ENCODE measurements around the gene MATR3.
A peak's percentile ranks its signal among the peaks of the same experiment; 100 is the strongest.
"Not testable (repeated sequence)": the region's sequence is repeated elsewhere in the genome, so short reads cannot be mapped to it uniquely, and the experiment has no call there.

Gene MATR3

DNA sequence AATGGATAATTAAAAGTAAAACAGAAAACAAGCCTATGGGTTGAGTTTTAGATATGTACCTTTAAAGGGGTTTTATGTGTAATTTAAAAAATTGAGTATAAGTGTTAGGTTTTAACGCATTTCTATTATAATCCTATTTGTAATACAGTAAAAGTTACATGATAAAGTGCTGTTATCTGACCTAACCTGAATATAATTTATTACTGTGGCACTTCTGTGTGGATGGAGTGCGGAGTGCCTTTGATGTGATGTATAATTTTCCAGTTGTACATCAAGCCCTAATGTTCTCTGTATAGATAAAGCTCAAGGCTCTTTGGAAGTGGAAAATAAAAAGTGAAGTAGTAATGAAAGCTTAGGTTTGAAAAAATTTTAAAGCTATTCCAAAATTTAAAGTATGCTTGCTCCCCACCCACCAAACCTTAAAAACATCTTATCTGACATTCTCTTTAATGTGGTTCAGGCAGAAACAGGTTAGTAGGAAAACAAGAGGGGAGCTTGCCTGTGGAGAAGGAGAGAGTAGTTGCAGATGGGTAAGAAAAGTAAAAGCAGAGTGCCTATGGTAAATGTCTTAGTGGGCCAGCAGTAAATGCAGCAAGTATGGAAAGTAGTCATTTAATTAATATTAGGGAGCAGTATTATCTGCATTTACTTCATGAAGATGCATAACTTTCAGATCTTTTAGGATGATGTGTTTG is 4.0 kb downstream of the MATR3 start:
- no peak for DNase-seq

DNA sequence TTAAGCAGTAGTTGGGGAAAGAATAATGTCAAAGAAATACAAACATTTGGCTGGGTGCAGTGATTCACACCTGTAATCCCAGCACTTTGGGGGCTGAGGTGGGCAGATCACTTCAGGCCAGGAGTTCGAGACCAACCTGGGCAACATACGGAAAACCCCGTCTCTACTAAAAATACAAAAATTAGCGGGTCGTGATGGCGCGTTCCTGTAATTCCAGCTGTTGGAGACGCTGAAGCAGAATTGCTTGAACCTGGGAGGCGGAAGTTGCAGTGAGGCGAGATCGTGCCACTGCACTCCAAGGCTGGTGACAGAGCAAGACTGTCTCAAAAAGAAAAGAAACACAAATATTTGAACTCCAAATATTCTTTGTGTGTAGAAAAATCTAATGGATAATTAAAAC is 4.7 kb downstream of the MATR3 start:
- no peak for DNase-seq

DNA sequence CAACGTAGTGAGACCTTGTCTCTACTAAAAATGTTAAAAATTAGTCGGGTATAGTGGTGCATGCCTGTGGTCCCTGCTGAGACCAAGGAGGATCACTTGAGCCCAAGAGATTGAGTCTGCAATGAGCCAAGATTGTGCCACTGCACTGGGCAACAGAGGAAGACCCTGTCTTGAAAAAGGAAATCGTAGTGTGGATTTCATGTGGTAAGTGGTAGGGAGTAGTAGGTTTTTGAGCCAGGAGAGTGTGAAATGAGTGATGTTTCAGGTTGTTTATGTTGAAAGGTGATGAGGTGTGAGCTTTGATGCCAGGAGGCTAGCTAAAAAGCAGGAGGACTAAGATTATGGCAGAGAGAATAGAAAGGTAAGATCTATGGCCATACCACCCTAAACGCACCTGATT is 5.9 kb downstream of the MATR3 start:
- no peak for DNase-seq

DNA sequence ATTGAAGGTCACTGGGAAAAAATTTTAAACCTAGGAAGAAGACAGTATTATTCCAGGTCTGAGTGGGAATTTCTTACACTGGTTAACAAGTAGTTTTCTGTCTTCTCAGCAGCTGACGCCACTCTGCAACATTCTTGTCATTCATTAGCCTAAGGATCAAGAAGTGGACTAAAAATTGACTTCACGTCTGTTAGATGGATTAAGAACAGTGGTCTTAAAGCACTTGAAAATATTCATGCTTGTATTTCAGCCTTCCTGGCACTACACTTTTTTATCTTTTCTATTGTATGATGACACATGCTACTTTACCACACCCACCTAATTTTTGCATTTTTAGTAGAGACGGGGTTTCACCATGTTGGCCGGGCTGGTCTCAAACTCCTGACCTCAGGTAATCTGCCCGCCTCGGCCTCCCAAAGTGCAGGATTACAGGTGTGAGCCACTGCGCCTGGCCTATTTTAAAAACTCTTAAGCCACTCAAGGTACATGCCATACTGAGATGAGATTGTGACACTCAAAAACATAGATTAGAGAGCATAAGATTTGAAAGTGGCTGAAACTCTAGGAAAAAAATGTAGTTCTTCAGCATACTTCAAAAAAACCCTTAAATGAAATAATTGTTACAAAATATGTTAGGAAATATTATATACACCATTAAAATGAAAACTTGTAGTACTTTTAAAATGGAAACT is 8.4 kb downstream of the MATR3 start:
- DNase-seq: no peak

DNA sequence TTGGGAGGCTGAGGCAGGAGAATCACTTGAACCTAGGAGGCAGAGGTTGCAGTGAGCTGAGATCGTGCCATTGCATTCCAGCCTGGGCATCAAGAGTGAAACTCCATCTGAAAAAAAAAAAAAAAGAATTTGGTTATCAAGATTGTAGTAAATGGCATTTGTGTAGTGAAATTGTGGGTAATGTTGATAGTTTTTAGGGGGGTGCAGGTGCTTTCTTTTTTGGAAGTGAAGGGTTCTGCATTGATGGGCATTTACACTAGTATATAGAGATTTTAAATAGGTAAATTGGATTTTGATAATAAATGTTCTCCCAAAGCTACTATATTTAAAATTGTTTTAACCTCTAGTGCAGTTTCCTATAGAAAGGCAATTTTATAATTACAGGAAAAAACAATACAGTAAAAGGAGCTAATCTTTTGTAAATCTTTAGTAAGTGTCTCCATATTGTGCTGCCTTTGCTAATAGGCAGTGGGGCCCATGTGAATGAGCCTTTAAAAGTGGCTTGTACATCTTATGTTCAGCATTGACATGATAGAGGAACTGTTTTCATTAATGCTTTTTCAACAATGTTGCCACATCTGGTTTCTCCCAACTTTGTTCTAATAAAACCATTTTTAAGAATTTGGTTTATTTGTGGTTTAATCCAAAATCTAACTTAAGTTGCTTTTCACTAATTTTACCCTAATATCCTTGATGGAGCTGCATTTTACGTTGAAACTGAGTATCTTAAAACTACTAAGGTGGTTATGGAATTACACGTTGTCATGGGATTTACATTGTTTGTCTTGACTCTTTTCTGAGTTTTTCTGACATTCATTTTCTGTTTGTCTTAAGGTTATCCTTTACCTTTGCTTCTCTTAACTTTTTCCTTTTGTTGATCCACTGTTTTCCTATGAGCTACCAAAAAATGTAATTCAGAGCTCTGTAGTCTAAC is 11.1 kb downstream of the MATR3 start:
- no peak for DNase-seq

DNA sequence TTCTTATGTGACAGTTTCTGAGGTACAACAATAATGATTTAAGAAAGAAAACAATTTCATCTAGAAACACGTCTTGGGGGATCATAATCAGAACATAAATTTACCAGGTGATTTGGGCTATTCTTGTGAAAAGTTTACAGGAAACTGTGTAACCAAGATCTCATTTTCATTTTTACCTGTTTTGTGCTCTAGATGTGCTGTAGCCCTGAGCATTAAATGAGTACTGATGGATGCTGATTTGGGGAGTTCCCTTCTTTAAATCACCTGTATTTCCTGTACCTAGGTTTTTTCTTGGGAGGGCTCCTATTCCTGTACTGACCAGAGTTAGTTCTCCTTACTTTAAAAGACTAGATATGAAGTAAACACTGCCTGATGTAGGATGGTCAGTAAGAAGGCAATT is 12.7 kb downstream of the MATR3 start:
- no peak for DNase-seq

DNA sequence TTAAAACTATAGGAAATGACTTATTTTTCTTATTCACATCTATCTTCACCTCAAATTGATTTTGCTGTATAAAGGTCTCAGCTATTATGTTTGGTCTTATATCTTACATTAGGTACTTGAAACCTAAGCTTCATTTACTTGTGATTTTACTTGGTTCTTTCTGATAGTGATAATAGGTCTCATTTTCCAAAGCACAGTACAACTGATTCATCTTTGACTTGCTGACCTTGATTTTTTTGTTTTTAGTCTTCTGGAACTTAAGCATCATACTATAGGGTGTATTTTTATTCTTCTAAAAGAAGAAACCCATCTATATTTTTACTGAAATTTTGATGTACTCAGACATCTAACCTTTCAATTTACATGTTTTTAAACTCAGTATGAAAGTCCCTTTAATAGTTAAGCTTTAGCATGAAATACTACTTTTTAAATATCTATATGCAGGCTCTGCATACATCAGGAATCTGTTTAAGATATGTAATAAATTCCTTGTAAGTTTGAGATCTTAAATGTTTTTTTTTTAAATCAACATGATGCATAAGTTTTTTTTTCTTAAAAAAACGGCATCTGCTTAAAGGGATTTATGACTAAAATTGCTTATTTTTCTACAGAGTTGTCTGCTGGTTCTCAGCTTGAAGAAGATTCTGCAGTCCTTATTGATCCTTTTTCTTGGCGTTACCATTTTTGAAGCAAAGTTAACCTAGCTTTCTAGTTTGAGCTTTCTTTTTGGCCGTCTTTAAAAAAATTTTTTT is 13.3 kb downstream of the MATR3 start:
- DNase-seq: no peak

DNA sequence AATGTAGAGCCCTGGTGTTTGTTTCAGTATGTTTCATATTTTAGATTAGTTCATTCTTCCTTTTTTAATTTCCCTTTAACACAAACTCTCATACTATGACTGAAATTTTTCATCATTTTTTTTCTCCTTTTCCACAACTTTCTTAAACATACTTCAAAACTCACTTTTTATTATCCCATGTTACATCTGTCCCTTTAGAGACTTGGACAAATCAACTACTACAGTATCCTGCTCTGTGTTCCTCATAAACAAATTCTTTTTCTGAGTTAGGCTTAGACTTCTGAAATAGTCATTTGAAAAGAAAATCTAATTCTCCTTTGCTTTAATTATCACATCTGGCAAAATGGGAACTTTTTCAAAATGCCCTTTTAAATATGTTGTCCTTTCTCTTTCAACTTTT is 15.3 kb downstream of the MATR3 start:
- DNase-seq: no peak

DNA sequence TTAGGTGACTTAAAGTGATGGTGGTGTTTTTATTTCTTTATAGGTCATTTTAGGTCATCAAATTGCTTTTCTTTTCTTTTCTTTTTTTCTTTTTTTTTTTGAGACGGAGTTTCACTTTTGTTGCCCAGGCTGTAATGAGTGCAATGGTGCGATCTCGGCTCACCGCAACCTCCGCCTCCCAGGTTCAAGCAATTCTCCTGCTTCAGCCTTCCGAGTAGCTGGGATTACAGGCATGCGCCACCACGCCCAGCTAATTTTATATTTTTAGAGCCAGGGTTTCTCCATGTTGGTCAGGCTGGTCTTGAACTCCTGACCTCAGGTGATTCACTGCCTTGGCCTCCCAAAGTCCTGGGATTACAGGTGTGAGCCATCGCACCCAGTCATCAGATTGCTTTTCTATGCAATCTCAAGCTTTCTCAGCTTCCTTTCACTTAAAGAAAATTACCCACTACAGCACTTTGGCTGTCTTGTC is 17.2 kb downstream of the MATR3 start:
- DNase-seq: not testable (repeated sequence)

DNA sequence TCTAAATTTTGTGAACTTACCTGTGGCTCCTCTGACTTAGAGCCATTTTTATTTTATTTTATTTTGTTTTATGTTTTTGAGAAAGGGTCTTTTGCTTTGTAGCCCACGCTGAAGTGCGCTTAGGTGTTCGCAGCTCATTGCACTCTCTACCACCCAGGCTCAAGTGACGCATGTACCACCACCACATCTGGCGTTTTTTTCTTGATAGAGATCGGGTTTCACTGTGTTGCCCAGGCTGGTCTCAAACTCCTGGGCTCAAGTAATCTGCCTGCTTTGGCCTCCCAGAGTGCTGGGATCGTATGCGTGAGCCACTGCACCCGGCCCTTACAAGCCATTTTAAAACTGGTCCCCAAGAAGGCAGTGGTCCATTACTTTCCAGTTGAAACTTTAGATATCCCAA is 18.5 kb downstream of the MATR3 start:
- no peak for DNase-seq

DNA sequence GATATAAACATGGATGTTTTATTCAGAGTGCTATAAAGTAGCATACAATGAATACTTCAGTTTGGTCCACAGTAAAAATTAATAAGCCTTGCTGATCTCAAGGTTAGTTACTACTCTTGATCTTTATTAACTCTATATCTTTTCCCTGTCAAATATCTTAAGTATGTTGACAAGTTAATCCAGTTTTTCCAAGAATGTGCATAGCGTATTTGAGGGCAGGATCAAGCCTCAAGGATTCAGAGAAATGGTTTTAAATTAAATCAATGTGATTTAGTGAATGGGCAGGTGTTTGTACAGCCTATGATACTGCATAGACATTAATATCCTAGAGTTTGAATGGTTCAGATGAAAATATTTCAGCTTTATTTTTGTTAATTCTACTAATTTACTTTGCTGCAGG is 20.7 kb downstream of the MATR3 start:
- no peak for DNase-seq

DNA sequence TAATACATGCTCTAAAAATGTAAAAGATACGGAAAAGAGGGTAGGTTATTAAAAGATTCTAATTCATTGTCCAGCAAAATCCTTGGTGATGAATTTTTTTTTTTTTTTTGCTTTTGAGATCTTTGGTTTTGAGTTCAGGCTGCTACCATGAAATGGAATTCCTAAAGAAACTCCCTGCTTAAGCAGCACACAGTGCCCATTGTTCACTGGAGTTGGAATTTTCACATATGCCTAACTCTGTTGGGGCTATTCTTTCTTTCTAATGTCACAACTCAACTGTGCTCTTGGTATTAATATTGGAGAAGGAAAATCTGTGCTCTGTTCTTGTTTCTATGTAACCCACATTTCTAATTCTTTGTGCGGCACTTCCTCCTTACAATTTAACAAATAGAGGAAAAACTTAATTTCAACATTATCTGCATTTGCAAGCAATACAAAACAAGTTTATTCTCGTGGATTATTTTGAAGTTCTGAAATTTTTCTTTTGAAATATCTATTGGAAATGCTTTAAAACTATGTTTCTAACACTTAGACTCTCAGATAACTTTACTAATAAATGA is 21.6 kb downstream of the MATR3 start:
- DNase-seq: no peak

DNA sequence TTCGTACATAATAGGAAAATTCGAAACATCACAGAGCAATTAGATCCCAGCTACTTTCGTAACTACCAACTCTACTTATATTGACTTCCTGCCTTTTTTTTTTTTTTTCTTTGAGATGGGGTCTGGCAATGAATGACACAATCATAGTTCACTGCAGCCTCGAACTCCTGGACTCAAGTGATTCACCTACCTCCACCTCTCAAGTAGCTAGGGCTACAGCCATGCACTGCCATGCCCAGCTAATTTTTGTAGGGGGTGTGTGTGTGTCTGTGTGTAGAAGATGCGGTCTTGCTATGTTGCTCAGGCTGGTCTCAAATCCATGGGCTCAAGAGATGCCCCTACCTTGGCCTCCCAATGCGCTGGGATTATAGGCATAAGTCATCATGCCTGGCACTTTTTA is 42.3 kb downstream of the MATR3 start:
- DNase-seq: no peak

DNA sequence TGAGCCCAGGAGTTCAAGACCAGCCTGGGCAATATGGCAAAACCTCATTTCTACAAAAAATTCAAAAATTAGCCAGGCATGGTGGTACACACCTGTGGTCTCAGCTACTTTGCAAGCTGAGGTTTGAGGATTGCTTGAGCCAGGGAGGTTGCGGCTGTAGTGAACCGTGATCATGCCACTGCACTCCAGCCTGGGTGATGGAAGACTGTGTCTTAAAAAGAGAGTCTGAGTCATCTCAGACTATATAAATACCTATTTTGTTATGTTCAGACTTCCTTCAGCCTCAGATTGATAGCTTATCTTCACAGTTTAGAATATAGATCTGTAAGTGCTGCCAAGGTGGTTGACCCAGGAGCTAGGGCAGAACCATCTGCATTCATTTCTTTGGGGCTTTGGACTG is 46.5 kb downstream of the MATR3 start:
- no peak for DNase-seq

DNA sequence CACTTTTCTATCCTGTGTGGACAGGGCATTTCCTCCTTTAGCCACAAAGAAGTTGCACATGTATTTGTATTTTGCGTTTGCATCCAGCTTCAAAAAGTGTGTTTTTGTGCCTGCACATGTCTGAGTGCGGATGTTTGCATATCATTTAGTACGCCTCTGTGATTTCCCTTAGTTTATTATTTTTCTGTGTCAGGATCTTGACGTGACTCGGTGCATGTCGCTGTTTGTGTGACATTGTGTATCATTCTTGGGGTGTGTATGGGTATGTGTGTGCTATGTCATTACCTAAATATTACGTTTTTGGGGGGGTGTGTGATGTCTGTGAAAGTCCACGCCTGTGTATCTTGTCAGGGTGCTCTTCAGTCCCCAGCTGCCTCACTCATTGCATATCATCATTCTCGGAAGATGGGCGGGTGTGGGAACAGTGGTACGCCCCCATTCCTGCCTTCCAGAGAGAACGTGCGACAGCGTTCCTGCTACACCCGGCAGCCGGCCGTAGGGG is 47.7 kb downstream of the MATR3 start:
- DNase-seq: no peak

DNA sequence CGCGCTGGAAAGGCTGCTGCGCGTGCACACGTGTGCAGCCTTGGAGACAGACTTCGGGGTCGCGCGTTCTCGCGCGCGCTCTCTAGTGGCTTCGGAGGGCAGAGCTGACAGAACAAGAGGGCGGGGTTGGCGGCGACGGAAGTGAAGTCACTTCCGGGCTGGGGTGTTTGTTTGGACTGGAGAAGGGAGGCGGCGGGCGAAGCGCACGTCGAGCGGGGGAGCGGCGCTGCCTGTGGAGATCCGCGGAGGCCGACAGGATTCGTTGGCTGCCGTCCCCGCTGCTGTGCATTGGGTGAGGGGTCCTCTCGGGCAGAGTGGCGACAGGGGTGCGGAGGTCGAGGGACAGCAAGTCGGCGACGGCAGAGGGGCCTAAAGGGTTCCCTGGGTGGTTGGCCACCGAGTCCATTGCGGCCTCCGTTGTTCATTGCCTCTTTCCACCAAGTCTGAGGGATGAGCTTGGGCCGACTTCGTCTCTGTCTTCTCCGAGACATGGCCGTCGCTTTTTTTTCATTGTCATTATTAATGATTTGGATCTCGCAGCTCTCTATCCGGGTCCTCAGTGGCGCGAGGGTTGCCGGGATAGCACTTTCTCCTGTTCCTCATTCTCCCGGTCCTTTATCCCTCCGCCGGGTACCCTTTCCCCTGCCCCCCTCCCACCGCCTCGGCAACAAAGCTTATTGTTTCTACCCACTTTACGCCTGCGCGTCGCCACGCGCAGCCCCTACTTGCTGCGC is 48.3 kb downstream of the MATR3 start, which contains the start of gene PAIP2:
Gene PAIP2 (plus strand): TSS at position 166 of the 734 bp plus-strand sequence. CDS start 21,931 bp downstream, outside the sequence.
- DNase-seq: peak; percentile 88

DNA sequence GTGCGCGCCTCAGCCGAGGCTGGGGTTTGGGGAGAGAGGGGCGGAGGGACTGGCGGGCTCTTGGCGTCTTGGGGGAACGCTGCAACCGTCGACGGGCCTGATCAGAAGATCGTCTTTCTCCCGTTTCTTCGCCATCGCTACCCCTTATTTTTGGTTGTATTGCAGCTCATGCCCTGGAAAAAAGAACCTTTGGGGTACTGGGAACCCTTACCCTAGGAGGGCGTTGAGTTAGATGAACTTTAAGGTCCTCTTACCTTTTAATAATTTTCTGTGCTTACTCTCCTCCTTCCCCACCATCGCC is 48.8 kb downstream of the MATR3 start:
- DNase-seq: no peak

DNA sequence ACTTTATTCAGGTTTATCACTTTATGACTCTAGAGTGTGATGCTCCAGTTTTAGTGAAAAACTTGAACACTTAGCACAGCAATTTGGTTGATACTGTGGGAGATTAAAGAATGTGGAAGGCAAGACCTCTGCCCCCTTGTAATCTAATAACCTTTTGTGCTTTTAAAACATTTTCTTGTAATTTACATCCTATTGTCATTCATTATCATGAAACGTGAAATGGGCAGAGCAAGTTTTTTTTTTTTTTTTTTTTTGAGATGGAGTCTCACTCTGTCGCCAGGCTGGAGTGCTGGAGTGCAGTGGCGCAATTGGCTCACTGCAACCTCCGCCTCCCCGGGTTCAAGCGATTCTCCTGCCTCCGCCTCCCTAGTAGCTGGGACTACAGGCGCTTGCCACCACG is 49.9 kb downstream of the MATR3 start:
- no peak for DNase-seq

DNA sequence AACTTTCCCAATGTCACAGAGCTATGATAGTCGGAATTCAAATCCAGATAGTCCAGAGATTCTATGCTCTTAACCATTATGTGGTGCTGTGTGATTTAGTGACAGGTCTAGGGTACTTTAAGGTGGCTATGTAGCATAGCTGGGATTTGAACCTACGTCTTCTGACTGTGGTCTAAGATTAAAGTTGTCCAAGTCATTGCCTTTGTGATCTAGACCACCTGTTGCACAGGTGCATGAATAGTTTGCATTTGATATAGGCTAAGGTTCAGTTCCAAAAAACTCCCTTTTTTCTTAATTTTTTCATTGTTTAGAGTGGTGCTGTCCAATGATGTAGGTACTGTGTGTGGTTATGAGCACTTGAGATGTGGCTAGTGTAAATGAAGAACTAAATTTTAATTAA is 50.6 kb downstream of the MATR3 start:
- DNase-seq: no peak

DNA sequence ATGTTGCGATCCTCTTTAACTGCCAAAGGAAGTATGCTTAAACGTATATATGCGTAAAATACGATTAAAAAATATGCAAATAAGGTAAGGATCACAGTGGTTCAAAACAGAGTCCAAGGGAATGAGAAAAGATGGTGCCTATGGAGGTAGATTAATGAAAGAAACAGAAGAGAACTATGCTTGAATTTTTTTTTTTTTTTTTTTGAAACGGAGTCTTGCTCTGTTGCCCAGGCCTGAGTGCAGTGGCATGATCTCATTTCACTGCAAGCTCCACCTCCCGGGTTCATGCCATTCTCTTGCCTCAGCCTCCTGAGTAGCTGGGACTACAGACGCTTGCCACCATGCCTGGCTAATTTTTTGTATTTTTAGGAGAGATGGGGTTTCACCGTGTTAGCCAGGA is 51.9 kb downstream of the MATR3 start:
- not testable (repeated sequence) for DNase-seq

DNA sequence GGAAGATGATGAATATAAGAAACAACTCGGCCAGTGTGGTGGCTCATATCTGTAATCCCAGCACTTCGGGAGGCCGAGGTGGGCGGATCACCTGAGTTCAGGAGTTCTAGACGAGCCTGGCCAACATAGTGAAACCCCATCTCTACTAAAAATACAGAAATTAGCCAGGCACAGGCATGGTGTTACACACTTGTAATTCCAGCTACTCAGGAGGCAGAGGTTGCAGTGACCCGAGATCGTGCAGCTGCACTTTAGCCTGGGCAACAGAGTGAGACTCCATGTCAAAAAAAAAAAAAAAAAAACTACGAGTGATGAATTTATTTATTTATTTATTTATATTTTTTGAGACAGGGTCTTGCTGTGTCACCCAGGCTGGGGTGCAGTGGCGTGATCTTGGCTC is 54.3 kb downstream of the MATR3 start:
- not testable (repeated sequence) for DNase-seq

DNA sequence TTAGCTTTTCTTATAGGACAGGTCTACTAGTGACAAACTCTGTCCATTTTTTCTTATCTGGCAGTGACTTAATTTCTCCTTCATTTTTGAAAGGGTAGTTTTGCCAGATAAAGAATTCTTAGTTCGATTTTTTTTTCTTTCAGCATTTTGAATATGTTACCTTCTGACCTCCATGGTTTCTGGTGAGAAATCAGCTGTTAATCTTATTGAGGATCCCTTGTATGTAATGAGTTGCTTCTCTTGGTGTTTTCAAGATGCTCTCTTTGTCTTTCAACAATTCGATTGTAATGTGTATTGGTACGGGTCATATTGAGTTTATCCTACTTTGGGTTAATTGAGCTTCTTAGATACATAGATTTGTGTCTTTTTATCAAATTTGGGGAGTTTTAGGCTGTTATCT is 60.6 kb downstream of the MATR3 start:
- DNase-seq: no peak
